ENCODE measurements around the gene FAM222B. TPM values are rescaled to one million over a fixed set of nuclear protein-coding genes. Genes with fewer than 3 reads are reported as not detected.
A peak's percentile ranks its signal among the peaks of the same experiment; 100 is the strongest.

The FAM222B gene
- polyA plus RNA-seq, 1 donor = 15.4 TPM

- peak; percentile 54 for DNase-seq
These were observed 78.8 kb downstream of the FAM222B start for GRCh38 chr17:28763804-28764266.

GRCh38 chr17:28763137-28763799 is 79.3 kb downstream of the FAM222B start:
- no peak for DNase-seq

- DNase-seq = no peak
These were observed 81.7 kb downstream of the FAM222B start for GRCh38 chr17:28760601-28761562.

GRCh38 chr17:28759256-28759865 is 83.2 kb downstream of the FAM222B start:
- no peak for DNase-seq

GRCh38 chr17:28758411-28759121 is 84.0 kb downstream of the FAM222B start:
- no peak for DNase-seq

GRCh38 chr17:28756049-28756804 is 86.4 kb downstream of the FAM222B start:
- DNase-seq = no peak

- DNase-seq = no peak
These were observed 87.1 kb downstream of the FAM222B start for GRCh38 chr17:28755486-28755885.

GRCh38 chr17:28751600-28752366 is 90.8 kb downstream of the FAM222B start:
- no peak for DNase-seq

GRCh38 chr17:28750178-28751047 is 92.2 kb downstream of the FAM222B start:
- peak; percentile 87 for DNase-seq

- DNase-seq = no peak
These were observed 92.9 kb downstream of the FAM222B start for GRCh38 chr17:28749516-28750177.

GRCh38 chr17:28748852-28749515 is 93.6 kb downstream of the FAM222B start:
- DNase-seq = no peak

GRCh38 chr17:28747801-28748750 is 94.5 kb downstream of the FAM222B start:
- no peak for DNase-seq

GRCh38 chr17:28747051-28747691 is 95.4 kb downstream of the FAM222B start:
- no peak for DNase-seq

- peak; percentile 39 for DNase-seq
These were observed 96.0 kb downstream of the FAM222B start for GRCh38 chr17:28746611-28747050.

- no peak for DNase-seq
These were observed 96.7 kb downstream of the FAM222B start for GRCh38 chr17:28745786-28746411.

Measured in hindlimb muscle (tissue), 1 donor.